ENCODE results near the gene BACH2.

The BACH2 gene

GRCh38 chr6:90157441-90157840 is 139.2 kb downstream of the BACH2 start:
- TF ChIP-seq, protein P1, sequence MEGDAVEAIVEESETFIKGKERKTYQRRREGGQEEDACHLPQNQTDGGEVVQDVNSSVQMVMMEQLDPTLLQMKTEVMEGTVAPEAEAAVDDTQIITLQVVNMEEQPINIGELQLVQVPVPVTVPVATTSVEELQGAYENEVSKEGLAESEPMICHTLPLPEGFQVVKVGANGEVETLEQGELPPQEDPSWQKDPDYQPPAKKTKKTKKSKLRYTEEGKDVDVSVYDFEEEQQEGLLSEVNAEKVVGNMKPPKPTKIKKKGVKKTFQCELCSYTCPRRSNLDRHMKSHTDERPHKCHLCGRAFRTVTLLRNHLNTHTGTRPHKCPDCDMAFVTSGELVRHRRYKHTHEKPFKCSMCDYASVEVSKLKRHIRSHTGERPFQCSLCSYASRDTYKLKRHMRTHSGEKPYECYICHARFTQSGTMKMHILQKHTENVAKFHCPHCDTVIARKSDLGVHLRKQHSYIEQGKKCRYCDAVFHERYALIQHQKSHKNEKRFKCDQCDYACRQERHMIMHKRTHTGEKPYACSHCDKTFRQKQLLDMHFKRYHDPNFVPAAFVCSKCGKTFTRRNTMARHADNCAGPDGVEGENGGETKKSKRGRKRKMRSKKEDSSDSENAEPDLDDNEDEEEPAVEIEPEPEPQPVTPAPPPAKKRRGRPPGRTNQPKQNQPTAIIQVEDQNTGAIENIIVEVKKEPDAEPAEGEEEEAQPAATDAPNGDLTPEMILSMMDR (conservative IDR thresholded peaks at IDR 0.05): no peak
- no peak overlapping the region for H3K27ac ChIP-seq

DNA sequence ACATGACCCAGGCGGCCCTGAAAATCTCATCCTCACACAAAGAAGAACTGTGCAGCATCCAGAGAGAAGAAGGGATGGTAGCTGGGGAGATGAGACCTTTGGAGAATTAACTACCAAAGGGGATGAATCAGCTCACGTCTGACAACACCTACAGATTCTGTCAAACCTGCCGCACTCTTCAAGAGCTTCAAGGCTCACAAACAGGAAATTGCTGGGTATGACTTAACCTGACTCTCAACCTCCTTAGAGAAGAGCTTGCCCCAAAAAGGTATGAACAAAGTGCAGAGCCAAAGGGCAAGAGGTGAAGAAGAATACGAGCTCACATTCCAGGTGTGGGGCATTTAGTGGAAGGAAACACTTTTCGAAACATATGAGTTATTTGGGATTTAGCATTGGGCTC is 139.8 kb downstream of the BACH2 start:
- TF ChIP-seq ZFX (IDR thresholded peaks at IDR 0.05): no peak
- TF ChIP-seq, protein P1 (conservative IDR thresholded peaks at IDR 0.05): no peak
- H3K27ac ChIP-seq: no peak overlapping the region

DNA sequence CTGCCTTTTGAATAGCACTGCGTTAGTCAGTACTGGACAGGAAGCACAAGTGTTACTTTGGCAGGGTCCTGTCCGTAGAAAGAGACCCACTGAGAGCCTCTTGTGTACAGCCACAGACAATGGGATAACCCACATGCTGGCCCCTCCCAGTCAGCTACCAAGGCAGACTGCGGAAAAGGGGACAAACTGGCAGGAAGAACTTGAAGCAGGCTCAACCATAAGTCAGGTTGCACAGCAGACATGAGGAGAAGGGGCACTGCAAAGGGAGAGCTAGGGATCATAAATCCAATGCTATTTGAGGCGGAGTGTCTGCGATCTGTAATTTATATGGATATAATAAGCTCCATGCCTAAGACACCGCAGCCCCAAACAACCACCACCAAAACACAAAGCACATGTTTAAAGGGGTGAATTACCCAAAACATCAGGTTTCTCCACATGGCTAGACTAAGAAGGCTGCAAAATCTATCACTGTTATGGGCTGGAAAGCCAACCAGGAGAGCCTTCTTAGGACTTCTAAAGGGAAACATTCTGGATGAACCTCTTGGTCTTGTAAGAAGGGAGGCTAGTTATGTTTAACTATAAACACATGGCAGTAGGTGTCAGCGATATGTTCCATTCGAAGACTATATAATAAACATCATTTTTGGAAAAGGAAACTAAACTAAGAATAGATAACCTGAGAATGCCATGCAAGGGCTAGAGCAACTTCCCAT is 141.7 kb downstream of the BACH2 start:
- H3K27ac ChIP-seq: no peak overlapping the region
- no peak for TF ChIP-seq ZFX (IDR thresholded peaks at IDR 0.05)

DNA sequence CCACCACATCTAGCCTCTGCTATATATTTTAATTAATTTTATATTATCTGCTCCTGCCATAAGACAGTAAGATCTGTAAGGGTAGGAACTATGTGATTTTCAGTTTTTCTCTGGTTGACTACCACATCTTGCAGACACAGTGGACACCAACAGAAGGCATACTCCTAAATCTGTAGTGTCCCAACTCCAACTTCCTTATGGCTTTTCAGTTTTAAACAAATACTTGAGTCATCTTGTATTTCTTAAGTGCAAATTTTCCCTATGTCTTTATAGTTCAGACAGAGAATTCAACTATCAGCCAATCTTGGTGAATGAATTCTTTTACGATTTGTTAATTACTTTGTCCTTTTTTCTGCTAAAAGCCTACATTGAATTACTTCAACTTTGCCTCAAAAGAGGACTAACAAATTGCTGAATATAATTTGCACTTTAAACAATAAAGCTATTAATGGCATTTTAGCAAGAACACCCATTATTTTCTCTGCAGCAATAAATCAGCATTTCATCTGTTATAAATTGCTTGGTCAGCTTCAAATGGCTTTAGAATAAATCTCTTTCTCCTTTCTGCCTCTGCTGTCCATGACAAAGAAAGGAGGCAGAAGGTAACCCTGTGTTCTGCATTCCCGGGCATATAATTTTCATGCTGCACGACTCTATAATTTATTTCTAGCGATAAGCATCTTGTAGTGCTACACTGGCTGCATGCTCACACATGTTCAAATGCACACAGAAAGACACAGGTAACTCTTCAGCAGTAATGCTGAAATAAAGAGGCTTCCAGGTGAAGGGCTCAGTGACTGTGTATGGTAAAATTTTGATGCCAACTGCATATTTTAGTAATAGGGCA is 144.8 kb downstream of the BACH2 start:
- no peak overlapping the region for H3K27ac ChIP-seq

GRCh38 chr6:90149280-90149679 is 147.4 kb downstream of the BACH2 start:
- TF ChIP-seq, protein P1 (conservative IDR thresholded peaks at IDR 0.05): no peak
- no peak for TF ChIP-seq ZFX (IDR thresholded peaks at IDR 0.05)
- H3K27ac ChIP-seq: no peak overlapping the region

More for the DNA sequence above, 144.8 kb downstream of the BACH2 start:
- TF ChIP-seq, protein P1 (conservative IDR thresholded peaks at IDR 0.05): no peak
- no peak for TF ChIP-seq ZFX (IDR thresholded peaks at IDR 0.05)

DNA sequence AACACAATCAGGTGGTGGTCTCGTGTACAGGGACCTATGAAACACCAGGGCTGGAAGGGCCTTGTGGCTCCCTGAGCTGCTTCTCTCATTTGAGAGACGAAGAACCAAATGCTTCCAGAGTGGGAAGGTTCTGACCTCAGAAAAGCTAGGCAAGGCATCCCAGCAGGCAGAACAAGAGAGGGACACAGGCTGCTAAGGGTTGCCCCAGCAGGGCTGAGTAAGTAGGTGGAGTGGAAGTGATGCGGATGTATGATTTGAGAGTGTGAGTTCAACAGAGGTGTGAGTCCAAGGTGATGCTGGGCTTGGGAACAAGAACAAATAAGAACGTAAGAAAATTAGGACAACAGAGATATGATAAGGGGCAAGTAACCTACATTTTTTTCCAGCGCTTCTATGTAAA is 147.8 kb downstream of the BACH2 start:
- no peak overlapping the region for H3K27ac ChIP-seq
- TF ChIP-seq, protein P1 (conservative IDR thresholded peaks at IDR 0.05): no peak
- no peak for TF ChIP-seq ZFX (IDR thresholded peaks at IDR 0.05)

GRCh38 chr6:90146921-90147649 is 149.6 kb downstream of the BACH2 start:
- TF ChIP-seq, protein P1 (conservative IDR thresholded peaks at IDR 0.05): no peak
- H3K27ac ChIP-seq: no peak overlapping the region

Measured in C4-2B (cell line).